ENCODE data around the gene AZU1.

DNA sequence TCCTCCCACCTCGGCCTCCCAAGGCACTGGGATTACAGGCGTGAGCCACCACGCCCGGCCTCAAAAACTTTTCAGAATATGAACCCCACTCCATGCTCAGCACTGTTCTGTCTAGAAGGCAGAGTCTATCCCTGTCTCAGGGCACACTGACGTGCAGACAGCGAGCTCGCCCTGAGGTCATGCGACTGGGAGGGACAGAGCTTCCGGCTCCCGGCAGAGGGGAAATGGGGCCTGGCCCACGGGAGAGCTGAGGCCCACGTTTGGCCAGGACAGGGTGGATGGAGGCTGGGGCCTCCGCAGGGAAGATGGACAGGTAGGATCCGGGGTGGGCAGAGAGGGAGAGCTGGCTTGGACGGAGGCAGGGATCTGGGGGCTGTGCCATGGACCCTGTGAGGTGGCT lies 2.8 kb upstream of the AZU1 start:
- TF ChIP-seq, protein P1, sequence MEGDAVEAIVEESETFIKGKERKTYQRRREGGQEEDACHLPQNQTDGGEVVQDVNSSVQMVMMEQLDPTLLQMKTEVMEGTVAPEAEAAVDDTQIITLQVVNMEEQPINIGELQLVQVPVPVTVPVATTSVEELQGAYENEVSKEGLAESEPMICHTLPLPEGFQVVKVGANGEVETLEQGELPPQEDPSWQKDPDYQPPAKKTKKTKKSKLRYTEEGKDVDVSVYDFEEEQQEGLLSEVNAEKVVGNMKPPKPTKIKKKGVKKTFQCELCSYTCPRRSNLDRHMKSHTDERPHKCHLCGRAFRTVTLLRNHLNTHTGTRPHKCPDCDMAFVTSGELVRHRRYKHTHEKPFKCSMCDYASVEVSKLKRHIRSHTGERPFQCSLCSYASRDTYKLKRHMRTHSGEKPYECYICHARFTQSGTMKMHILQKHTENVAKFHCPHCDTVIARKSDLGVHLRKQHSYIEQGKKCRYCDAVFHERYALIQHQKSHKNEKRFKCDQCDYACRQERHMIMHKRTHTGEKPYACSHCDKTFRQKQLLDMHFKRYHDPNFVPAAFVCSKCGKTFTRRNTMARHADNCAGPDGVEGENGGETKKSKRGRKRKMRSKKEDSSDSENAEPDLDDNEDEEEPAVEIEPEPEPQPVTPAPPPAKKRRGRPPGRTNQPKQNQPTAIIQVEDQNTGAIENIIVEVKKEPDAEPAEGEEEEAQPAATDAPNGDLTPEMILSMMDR (IDR thresholded peaks at IDR 0.05) = no peak
- no peak for TF ChIP-seq POLR2A (IDR thresholded peaks at IDR 0.05)
